GM21529 (cell line): ENCODE measurements around the gene MAN2A1.
"Not testable (repeated sequence)": the region's sequence is repeated elsewhere in the genome, so short reads cannot be mapped to it uniquely, and the experiment has no call there.

Experiments used
- ATAC-seq: cut with Tn5 transposase; IDR thresholded peaks from one replicate; pipeline ENCODE4 v1.9.1; 2021; ENCODE audit not compliant: unreplicated experiment

The MAN2A1 gene

GRCh38 chr5:109750463-109750862 is 60.7 kb downstream of the MAN2A1 start:
- ATAC-seq = no peak

DNA sequence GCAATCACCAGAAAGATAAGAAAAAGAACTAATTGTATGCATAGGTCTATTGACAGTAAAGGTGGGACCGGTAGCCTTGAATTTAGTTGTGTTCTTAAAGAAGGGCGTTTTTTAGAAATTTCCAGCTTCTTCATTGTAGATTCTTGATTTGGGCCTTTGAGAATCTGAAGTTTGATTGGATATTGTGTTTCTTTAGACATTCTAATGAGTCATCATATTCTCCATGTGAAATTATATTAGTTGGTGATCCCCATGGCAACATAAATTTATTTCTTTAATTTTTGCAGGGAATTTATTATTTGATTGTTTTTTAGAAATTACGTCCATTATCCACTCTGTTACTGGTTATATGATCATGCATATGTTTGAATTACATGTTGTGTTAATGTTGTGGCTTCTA is 63.6 kb downstream of the MAN2A1 start:
- no peak for ATAC-seq

- ATAC-seq = no peak
Observed at GRCh38 chr5:109754319-109754718, 64.6 kb downstream of the MAN2A1 start.

DNA sequence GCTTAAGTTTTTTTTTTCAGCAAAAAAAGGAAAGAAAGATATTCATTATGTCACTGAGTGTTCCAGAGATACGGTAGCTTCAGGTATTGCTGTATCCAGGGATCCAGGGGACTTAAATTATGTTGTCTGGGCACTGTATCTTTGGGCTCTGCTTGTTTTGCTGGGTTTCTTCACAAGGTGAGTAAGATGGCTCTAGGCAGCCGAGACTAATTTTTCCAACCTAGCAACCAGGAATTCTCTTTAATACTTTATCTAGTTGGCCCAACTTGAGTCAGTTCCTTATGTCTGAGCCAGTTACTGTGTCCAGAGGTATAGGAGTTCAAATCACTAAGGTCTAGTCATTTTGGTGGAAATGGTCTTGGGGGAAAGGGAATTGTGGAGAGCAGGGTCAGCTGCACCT is 66.0 kb downstream of the MAN2A1 start:
- ATAC-seq = no peak

GRCh38 chr5:109756543-109757185 is 66.9 kb downstream of the MAN2A1 start:
- no peak for ATAC-seq

DNA sequence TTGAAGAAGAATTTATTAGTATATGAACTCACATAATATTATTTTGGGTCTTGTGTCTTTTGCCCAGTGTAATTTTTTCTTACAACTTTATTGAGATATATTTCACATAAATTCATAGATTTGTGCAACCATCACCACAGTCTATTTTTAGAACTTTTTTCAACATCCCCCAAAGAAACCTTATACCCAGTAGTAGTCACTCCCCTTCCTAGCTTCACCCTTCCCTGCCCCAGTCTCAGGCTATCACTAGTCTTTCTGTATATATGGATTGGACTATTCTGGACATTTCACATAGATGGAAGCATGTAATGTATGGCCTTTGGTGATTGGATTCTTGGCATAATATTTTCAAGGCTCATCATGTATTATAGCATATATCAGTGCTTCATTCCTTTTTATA is 67.8 kb downstream of the MAN2A1 start:
- no peak for ATAC-seq

DNA sequence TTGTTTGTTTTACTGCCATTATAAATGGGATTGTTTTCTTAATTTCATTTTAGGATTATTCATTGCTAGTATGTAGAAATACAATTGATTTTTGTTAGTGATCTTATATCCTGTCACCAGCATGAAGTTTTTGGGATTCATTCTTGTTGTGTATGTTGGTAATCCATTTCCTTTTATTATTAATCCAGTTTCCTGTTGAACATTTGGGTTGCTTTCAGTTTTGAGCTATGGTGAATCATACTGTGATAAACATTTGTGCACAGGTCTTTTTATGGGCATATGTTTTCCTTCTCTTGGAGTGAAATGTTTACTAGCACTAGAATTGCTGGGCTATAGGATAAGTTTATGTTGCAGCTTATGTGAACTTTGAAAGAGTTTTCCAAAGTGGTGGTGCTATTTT is 69.6 kb downstream of the MAN2A1 start:
- ATAC-seq = no peak

DNA sequence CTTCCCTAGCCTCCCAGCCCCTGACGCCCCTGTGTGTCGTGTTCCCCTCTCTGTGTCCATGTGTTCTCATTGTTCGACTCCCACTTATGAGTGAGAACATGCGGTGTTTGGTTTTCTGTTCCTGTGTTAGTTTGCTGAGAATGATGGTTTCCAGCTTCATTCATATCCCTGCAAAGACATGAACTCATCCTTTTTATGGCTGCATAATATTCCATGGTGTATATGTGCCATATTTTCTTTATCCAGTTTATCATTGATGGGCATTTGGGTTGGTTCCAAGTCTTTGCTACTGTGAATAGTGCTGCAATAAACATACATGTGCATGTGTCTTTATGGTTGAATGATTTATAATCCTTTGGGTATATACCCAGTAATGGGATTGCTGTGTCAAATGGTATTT is 70.4 kb downstream of the MAN2A1 start:
- ATAC-seq = not testable (repeated sequence)

DNA sequence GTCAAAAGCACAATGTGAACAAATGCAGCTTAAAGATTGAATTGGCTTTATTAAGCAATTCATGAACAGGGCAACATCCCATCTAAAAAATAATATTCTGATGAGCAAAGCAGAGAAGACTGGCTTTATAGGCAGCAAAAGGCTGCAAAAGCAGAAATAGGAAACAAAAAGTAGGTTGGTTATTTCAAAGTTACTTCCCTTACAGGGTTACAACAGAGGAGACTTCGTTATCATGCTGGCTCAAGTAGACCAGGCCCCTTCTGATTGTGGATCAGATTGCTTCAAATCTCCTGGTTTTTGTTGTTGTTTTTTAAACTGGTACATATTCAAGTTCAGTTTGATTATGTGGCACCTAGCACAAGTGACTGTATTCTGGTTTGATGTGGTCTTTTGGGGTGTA is 73.1 kb downstream of the MAN2A1 start:
- no peak for ATAC-seq

- ATAC-seq = no peak
Observed at GRCh38 chr5:109767184-109767995, 77.7 kb downstream of the MAN2A1 start.

- ATAC-seq = no peak
Observed at GRCh38 chr5:109767997-109768396, 78.3 kb downstream of the MAN2A1 start.

- no peak for ATAC-seq
Observed at GRCh38 chr5:109769597-109770291, 80.0 kb downstream of the MAN2A1 start.

- ATAC-seq = no peak
Observed at GRCh38 chr5:109775130-109775529, 85.4 kb downstream of the MAN2A1 start.

- no peak for ATAC-seq
Observed at GRCh38 chr5:109779036-109779735, 89.5 kb downstream of the MAN2A1 start.

DNA sequence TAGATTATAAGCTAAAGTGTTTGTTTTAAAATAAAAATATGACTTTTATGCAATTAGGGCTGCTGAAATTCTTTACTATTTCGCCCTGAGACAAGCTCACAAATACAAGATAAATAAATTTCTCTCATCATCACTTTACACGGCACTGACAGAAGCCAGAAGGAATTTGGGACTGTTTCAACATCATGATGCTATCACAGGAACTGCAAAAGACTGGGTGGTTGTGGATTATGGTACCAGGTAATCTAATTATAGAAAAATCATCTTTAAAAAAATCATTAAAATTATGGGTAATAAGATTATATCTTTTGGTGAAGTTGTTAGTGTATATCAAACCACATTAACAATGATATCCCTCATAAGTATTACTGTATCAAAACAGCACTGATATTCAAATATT is 95.0 kb downstream of the MAN2A1 start:
- ATAC-seq = no peak

DNA sequence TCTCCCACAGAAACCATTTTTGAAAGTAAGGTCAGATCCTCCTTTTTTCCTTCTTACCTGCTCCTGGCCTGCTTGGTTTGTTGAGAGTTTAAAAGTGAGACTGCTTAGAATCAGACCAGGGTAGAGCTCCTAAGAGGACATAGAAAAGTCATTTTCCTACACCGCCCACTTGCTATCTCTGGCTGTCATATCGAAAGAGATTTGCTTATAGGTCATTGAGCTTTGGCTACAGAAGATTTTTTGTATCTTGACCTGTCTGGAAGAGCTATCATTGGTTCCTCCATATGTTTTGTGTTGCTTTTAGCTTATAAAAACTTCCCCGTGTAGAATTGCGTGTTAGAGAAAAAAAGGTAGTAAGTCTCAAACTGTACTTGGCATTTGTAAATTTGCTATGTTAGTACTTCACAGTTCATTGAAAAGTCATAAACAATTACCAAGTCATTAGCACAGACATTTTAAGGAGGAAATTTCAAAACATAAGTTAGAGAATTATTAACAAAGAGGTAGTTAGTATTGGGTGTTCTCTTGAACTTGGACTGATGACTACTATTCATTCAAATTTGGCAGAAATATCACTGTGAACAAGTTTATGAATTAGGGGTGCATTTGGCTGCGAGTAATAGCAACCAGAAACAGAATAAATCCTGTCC is 96.6 kb downstream of the MAN2A1 start:
- peak; percentile 55 for ATAC-seq

DNA sequence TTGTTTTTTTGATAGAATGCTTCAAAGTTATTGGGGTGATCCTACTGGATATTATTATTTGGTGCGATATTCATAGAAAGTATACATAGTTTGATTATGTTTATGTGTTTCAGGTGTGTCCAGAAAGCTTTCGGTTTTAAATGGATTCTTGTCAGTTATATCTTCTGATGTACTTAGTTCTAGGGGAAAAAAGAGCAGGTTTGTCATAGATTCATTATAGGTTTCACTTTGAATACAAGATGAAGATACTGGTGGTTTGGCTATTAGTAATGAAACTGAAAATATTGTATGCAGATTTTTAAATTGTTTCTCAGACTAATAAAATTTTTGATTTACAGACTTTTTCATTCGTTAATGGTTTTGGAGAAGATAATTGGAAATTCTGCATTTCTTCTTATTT is 98.9 kb downstream of the MAN2A1 start:
- peak; percentile 93 for ATAC-seq

DNA sequence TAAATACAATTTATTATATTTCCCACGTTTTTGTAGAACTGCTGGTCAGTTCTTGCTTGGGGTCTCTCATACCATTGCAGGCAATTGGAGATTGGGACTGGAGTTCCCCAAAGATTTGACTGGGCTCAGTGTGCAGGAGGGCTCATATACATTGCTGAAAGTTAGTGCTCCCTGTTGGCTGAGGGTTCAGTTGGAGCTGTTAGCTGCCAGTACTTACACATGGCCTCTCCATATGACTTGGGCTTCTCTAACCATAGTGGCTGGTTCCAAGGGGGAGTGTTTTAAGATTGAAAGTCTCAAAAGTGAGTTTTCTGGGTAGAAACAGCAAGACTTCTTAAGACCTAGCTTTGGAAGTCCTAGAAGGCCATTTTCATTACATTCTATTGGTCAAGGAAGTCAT is 102.9 kb downstream of the MAN2A1 start:
- ATAC-seq = no peak

- ATAC-seq = no peak
Observed at GRCh38 chr5:109803854-109804253, 114.1 kb downstream of the MAN2A1 start.

- no peak for ATAC-seq
Observed at GRCh38 chr5:109805472-109805871, 115.7 kb downstream of the MAN2A1 start.

GRCh38 chr5:109805883-109806282 is 116.2 kb downstream of the MAN2A1 start:
- no peak for ATAC-seq
